HepG2 (cell line): ENCODE results near the gene ZNF587B. TPM values are rescaled to one million over a fixed set of nuclear protein-coding genes. Genes with fewer than 3 reads are reported as not detected.

Experiments
- ATAC-seq: fragments of 200-7000 bp; cut with Tn5 transposase; 3 replicates; pipeline ENCODE4 v1.9.1; 2020; ENCODE audit warnings: mild to moderate bottlenecking, moderate library complexity
- BruUV-seq: library from RNA; stranded (reverse); fragments of 400-500 nt; replicated peaks from 2 replicates; lab custom pipeline; 2021; lab: Mats Ljungman, UMichigan
- CTCF ChIA-PET: fragments of 300-600 bp; formaldehyde crosslinking; extraction: SDS; loops from one replicate; lab custom pipeline; 2021; ENCODE audit warnings: low total read pairs, inconsistent platforms, low intra/inter-chr PET ratio; lab: Yijun Ruan, JAX
- POLR2A ChIA-PET: fragments of 350-600 bp; sonication (Branson Sonifier 250); formaldehyde crosslinking; loops from one replicate; lab custom pipeline; 2020; ENCODE audit warnings: antibody characterized with exemption, inconsistent platforms; lab: Yijun Ruan, JAX
- DNase-seq: peaks from one replicate; pipeline ENCODE4 v3.0.0-alpha.2; 2015; ENCODE audit warnings: low spot score
- FAIRE-seq: peaks from 3 replicates; lab custom pipeline; 2011; peaks lifted over from hg19 to GRCh38; lab: Jason Lieb, UNC
- H2AFZ ChIP-seq: one replicate; pipeline ENCODE4 v1.6.1; 2011; ENCODE audit warnings: low read length, inconsistent platforms
- H3K27ac ChIP-seq: fragments of 300-600 bp; 3 replicates; pipeline ENCODE4 v1.8.0; 2011; ENCODE audit warnings: mixed run types, mild to moderate bottlenecking, mixed read lengths, low read length, inconsistent platforms; ENCODE audit not compliant: insufficient read depth; ENCODE audit errors: extremely low read length
- H3K27me3 ChIP-seq, 2 experiments: fragments of 200-600 bp in 1 of 2; 2 replicates in 1 of 2; 3 replicates in 1 of 2; pipeline versions ENCODE4 v1.6.0 to v1.8.0; 2011; ENCODE audit warnings: low read length in 2 of 2, mild to moderate bottlenecking in 2 of 2, moderate library complexity in 2 of 2, inconsistent platforms in 1 of 2; ENCODE audit not compliant: insufficient read depth in 2 of 2, control insufficient read depth in 1 of 2
- H3K36me3 ChIP-seq, 2 experiments: fragments of 200-600 bp in 1 of 2; replicated peaks in 1 of 2; 2 replicates in 1 of 2; 3 replicates in 1 of 2; pipeline versions ENCODE4 v1.5.1 to v1.8.0; 2011; ENCODE audit warnings: low read length in 2 of 2, inconsistent platforms in 1 of 2; ENCODE audit not compliant: insufficient read depth in 2 of 2, control insufficient read depth in 1 of 2
- H3K4me1 ChIP-seq: 2 replicates; pipeline ENCODE4 v1.5.1; 2012; ENCODE audit warnings: low read length, inconsistent platforms; ENCODE audit not compliant: insufficient read depth
- H3K4me2 ChIP-seq: 2 replicates; pipeline ENCODE4 v1.6.0; 2011; ENCODE audit warnings: low read depth, low read length, inconsistent platforms
- H3K4me3 ChIP-seq, 3 experiments: fragments of 200-600 bp in 1 of 3; sonication (generic), shearing (Covaris generic) in 1 of 3; replicated peaks in 1 of 3; 2 replicates each; pipeline ENCODE4 v1.5.1; 2011 to 2016; ENCODE audit warnings: low read length in 3 of 3, inconsistent platforms in 2 of 3, low read depth in 2 of 3, mild to moderate bottlenecking in 2 of 3, control low read depth in 1 of 3, mixed read lengths in 1 of 3; ENCODE audit not compliant: insufficient read depth in 1 of 3
- H3K79me2 ChIP-seq: one replicate; pipeline ENCODE4 v1.6.1; 2011; ENCODE audit warnings: low read length, inconsistent platforms; ENCODE audit not compliant: insufficient read depth
- H3K9ac ChIP-seq: 2 replicates; pipeline ENCODE4 v1.6.0; 2011; ENCODE audit warnings: mild to moderate bottlenecking, low read depth, low read length, inconsistent platforms; ENCODE audit not compliant: insufficient read depth
- H3K9me3 ChIP-seq: 2 replicates; pipeline ENCODE4 v1.5.1; 2012; ENCODE audit warnings: mild to moderate bottlenecking, low read length
- H4K20me1 ChIP-seq: 2 replicates; pipeline ENCODE4 v1.6.0; 2011; ENCODE audit warnings: inconsistent platforms, mild to moderate bottlenecking, low read length, moderate library complexity; ENCODE audit not compliant: insufficient read depth
- CEBPB ChIP-seq: IDR thresholded peaks from 2 replicates; pipeline ENCODE4 v1.6.1; 2011; ENCODE audit warnings: low read depth, low read length, improper control_type of control experiment, borderline replicate concordance
- JUN ChIP-seq: sonication (generic); formaldehyde crosslinking; IDR thresholded peaks from 2 replicates; pipeline ENCODE4 v1.4.0; 2020; ENCODE audit warnings: mild to moderate bottlenecking, missing genetic modification reagents
- MTERF4 ChIP-seq: sonication (generic); formaldehyde crosslinking; IDR thresholded peaks from 2 replicates; pipeline ENCODE4 v1.8.0; 2023; ENCODE audit warnings: mild to moderate bottlenecking, missing genetic modification reagents
- NR2F6 ChIP-seq, 2 experiments: IDR thresholded peaks; 2 replicates each; pipeline ENCODE4 v1.6.1; 2016; ENCODE audit warnings: antibody characterized with exemption in 1 of 2, mild to moderate bottlenecking in 1 of 2
- RBFOX2 ChIP-seq: fragments of 200-400 bp; formaldehyde crosslinking; IDR thresholded peaks from 2 replicates; pipeline ENCODE4 v1.6.1; 2017; ENCODE audit warnings: low read depth, mild to moderate bottlenecking, low read length
- SKIL ChIP-seq: sonication (generic); formaldehyde crosslinking; IDR thresholded peaks from 2 replicates; pipeline ENCODE4 v1.8.0; 2022; ENCODE audit warnings: missing genetic modification reagents, mild to moderate bottlenecking, moderate library complexity, borderline replicate concordance
- ZNF263 ChIP-seq: sonication (generic); formaldehyde crosslinking; IDR thresholded peaks from 2 replicates; pipeline ENCODE4 v1.4.0; 2020; ENCODE audit warnings: missing genetic modification reagents
- ZNF333 ChIP-seq: sonication (generic); formaldehyde crosslinking; IDR thresholded peaks from 2 replicates; pipeline ENCODE4 v1.4.0; 2020; ENCODE audit warnings: mild to moderate bottlenecking, missing genetic modification reagents, borderline replicate concordance
- ZNF580 ChIP-seq: IDR thresholded peaks from 2 replicates; pipeline ENCODE4 v1.6.1; 2016; ENCODE audit warnings: low read depth, borderline replicate concordance
- ZNF597 ChIP-seq: sonication (generic); formaldehyde crosslinking; IDR thresholded peaks from 2 replicates; pipeline ENCODE4 v1.5.0; 2020; ENCODE audit warnings: missing genetic modification reagents
- WGBS: methylation state at CpG from one replicate; pipeline ENCODE4 v1.1.6; 2017; ENCODE audit warnings: low lambda C conversion rate; 5-methylcytosine and 5-hydroxymethylcytosine counted together
- in situ Hi-C: cut with HindIII; loops from 2 replicates; pipeline ENCODE4 v1.10.0; 2017; ENCODE audit warnings: low pct_unique_long_range_greater_than_20kb; ENCODE audit not compliant: extremely low pct_ligation_motif_present
- intact Hi-C: fragments of 100-400 bp; cut with micrococcal nuclease; formaldehyde crosslinking; loops from one replicate; pipeline ENCODE4 v1.10.0; 2022; ENCODE audit not compliant: unreplicated experiment
- polyA plus RNA-seq, 8 experiments: library from polyadenylated mRNA; depleted of rRNA in 3 of 8; stranded (reverse) in 7 of 8; unstranded in 1 of 8; fragments of >200 nt; fragmentation: Illumina TruSeq in 4 of 8; extraction: Trizol in 4 of 8; gene quantifications; 2 replicates each; pipeline versions ENCODE4 v1.2.1 to v1.2.3, GENCODE V29; 2011 to 2016; ENCODE audit warnings: low read depth in 4 of 8, missing spikeins in 1 of 8, mixed read lengths in 1 of 8; ENCODE audit not compliant: insufficient read depth in 1 of 8
- total RNA-seq, 5 experiments: library from RNA; depleted of rRNA; stranded (reverse); fragments of >200 nt; fragmentation: Illumina TruSeq; extraction: Trizol; gene quantifications; 2 replicates each; pipeline ENCODE4 v1.2.3, GENCODE V29; 2016; ENCODE audit warnings: low read depth in 1 of 5

The ZNF587B gene
- total and polyA plus RNA-seq, 2 of the 13 experiments (the other 11 are each of a cell fraction or from before 2014, with no cell fraction given), result 5.2 to 29.9 TPM

- TF ChIP-seq SKIL, result no peak
- TF ChIP-seq, all 625 proteins: peak for 14
These were observed 26.3 kb upstream of the ZNF587B start (continued) for GRCh38 chr19:57803594-57804325.

- in situ Hi-C loops (no loop called here), intact Hi-C loops (no loop called here)
- ChIA-PET POLR2A (interaction anchor here (0.6 kb wide), 1 partner anchor 17 kb away, joined by 3 read pairs; no protein-coding TSS in a partner anchor), CTCF (no interaction called here)
- 91% methylated on average over 2 of the region's 2 CpGs for WGBS
- Histone ChIP-seq H3K9ac (no peak overlapping the region), H3K9me3 (no peaks in the 10 kb centered on the region), H2AFZ (no peak overlapping the region), H3K36me3 (peaks cover 10 to 23% of the 10 kb centered on the region in 2 experiments; a peak in 4 of 5 replicates), H3K4me1 (peaks cover 39% of the 10 kb centered on the region), H3K4me2 (no peak overlapping the region), H3K27me3 (no peaks in the 10 kb centered on the region), H4K20me1 (peaks cover 3% of the 10 kb centered on the region; the same call in 1 of the 2 replicates), H3K4me3 (no peak overlapping the region), H3K27ac (no peak overlapping the region), H3K79me2 (peaks cover 5% of the 10 kb centered on the region)
- DNase-seq (no peak), ATAC-seq (no peak), FAIRE-seq (no peak)
- no peak for TF ChIP-seq ZNF580 (CRISPR knock-in tag)
- no peak for TF ChIP-seq ZNF597 (CRISPR knock-in tag)
- TF ChIP-seq CEBPB, result peak; percentile 42; the same call in 1 of the 2 replicates
- TF ChIP-seq ZNF263 (CRISPR knock-in tag), result 0 out of 2 replicates have a peak, but pooled peaks have one; percentile 30
- 0 out of 2 replicates have a peak, but pooled peaks have one; percentile 14 for TF ChIP-seq RBFOX2
- no peak for TF ChIP-seq ZNF333 (CRISPR knock-in tag)
- TF ChIP-seq JUN, result no peak
- no peak for TF ChIP-seq NR2F6 (IDR thresholded peaks at IDR 0.05)
- no peak for TF ChIP-seq NR2F6 (CRISPR knock-in tag; IDR thresholded peaks at IDR 0.05)
- no peak for TF ChIP-seq MTERF4 (CRISPR knock-in tag)
- no TSS peak for BruUV-seq
These were observed 22.6 kb upstream of the ZNF587B start for GRCh38 chr19:57807541-57807940.
